Measurements from ENCODE around the gene ARMC2. TPM values are rescaled to one million over a fixed set of nuclear protein-coding genes. Genes with fewer than 3 reads are reported as not detected.
"Not testable (repeated sequence)": the region's sequence is repeated elsewhere in the genome, so short reads cannot be mapped to it uniquely, and the experiment has no call there.

Gene ARMC2
- total RNA-seq, 1 donor from 2014 or later = 0.26 TPM

DNA sequence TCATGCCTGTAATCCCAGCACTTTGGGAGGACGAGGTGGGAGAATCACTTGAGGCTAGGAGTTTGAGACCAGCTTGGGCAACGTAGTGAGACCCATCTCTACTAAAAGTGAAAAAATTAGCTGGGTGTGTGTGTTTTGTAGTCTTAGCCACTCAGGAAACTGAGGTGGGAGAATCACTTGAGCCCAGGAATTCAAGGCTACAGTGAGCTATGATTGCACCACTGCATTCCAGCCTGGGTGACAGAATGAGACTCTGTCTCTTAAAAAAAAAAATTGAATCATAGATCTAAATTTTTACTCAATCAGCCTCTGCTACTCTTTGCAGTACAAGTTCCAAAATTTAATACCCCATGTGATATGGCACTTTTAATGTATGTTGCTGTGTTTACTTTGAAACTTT is 121.6 kb downstream of the ARMC2 start:
- no peak for FAIRE-seq
- DNase-seq (ENCODE audit: low read depth) = peak; percentile 30
- Histone ChIP-seq H3K36me3 (ENCODE audit: control insufficient read depth, insufficient read depth, low read length) (no peaks in the 10 kb centered on the region), H3K27me3 (ENCODE audit: control insufficient read depth, insufficient read depth, low read length) (no peaks in the 10 kb centered on the region), H3K4me3 (ENCODE audit: low read depth, low read length) (no peak overlapping the region)
- no peak for TF ChIP-seq CTCF (IDR thresholded peaks at IDR 0.05; ENCODE audit: insufficient read depth, low read length, severe bottlenecking)

DNA sequence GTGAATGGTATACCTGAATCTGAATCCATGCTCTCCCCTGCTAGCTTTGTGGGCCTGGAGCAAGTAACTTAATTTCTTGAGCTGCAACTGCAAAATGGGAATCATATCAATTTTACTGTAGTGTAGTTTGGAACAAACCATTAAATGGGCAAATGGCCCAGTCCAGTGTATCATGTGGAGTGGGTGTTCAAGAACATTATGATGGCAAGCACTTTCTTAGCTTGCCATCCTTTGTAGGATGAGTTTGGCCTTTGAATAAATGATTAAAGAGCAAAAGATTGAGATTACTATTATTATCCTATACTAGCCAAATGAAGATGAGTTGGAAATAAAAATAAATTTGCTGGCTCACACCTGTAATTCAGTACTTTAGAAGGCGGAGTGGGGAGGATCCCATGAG is 126.0 kb downstream of the ARMC2 start:
- H3K27me3 ChIP-seq (ENCODE audit: control insufficient read depth, insufficient read depth, low read length) = no peaks in the 10 kb centered on the region
- H3K36me3 ChIP-seq (ENCODE audit: control insufficient read depth, insufficient read depth, low read length) = no peaks in the 10 kb centered on the region
- no peak for TF ChIP-seq CTCF (IDR thresholded peaks at IDR 0.05; ENCODE audit: insufficient read depth, low read length, severe bottlenecking)
- FAIRE-seq (no peak), DNase-seq (ENCODE audit: low read depth) (no peak)
- no peak overlapping the region for H3K4me3 ChIP-seq (ENCODE audit: low read depth, low read length)

- not testable (repeated sequence) for H3K27me3 ChIP-seq (ENCODE audit: control insufficient read depth, insufficient read depth, low read length); H3K36me3 ChIP-seq (ENCODE audit: control insufficient read depth, insufficient read depth, low read length); H3K4me3 ChIP-seq (ENCODE audit: low read depth, low read length); DNase-seq (ENCODE audit: low read depth); FAIRE-seq
Observed at GRCh38 chr6:108978638-108979037, 130.4 kb downstream of the ARMC2 start.

GRCh38 chr6:108982154-108983113 is 134.2 kb downstream of the ARMC2 start:
- no peak for TF ChIP-seq CTCF (IDR thresholded peaks at IDR 0.05; ENCODE audit: insufficient read depth, low read length, severe bottlenecking)
- Histone ChIP-seq H3K27me3 (ENCODE audit: control insufficient read depth, insufficient read depth, low read length) (no peaks in the 10 kb centered on the region), H3K36me3 (ENCODE audit: control insufficient read depth, insufficient read depth, low read length) (no peaks in the 10 kb centered on the region), H3K4me3 (ENCODE audit: low read depth, low read length) (no peak overlapping the region)
- DNase-seq (ENCODE audit: low read depth) (no peak), FAIRE-seq (no peak)

GRCh38 chr6:108983151-108983550 is 134.9 kb downstream of the ARMC2 start:
- no peak for FAIRE-seq
- H3K36me3 ChIP-seq (ENCODE audit: control insufficient read depth, insufficient read depth, low read length) = no peaks in the 10 kb centered on the region
- no peak for TF ChIP-seq CTCF (IDR thresholded peaks at IDR 0.05; ENCODE audit: insufficient read depth, low read length, severe bottlenecking)
- H3K27me3 ChIP-seq (ENCODE audit: control insufficient read depth, insufficient read depth, low read length) = no peaks in the 10 kb centered on the region
- no peak overlapping the region for H3K4me3 ChIP-seq (ENCODE audit: low read depth, low read length)
- no peak for DNase-seq (ENCODE audit: low read depth)

DNA sequence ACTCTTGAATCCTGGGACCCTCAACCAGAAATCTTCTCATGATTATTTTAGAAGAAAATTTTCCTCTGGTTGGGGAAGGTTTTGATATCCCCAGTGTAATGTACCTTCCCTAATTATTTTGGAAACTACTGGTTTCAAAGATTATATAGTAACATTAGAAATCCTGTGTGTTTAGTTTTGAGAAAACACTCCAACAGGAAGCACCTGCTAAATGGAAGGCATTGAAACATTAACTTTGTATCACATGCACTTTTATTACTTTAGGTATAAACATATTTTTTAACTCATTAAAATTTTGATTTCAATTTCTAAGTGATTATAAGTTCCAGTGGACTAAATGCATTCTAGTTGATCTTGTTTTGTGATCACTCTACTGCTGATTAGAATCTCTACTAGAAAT is 137.1 kb downstream of the ARMC2 start:
- H3K4me3 ChIP-seq (ENCODE audit: low read depth, low read length) = no peak overlapping the region
- FAIRE-seq (no peak), DNase-seq (ENCODE audit: low read depth) (no peak)
- no peak for TF ChIP-seq CTCF (IDR thresholded peaks at IDR 0.05; ENCODE audit: insufficient read depth, low read length, severe bottlenecking)
- H3K27me3 ChIP-seq (ENCODE audit: control insufficient read depth, insufficient read depth, low read length) = no peaks in the 10 kb centered on the region
- peaks cover 10% of the 10 kb centered on the region for H3K36me3 ChIP-seq (ENCODE audit: control insufficient read depth, insufficient read depth, low read length)
